NCI-H2196 treated with DMSO at 0.1 percent for 48 hours (cell line): ENCODE measurements around the gene PDE9A.
"Not testable (repeated sequence)": the region's sequence is repeated elsewhere in the genome, so short reads cannot be mapped to it uniquely, and the experiment has no call there.

Source experiments
- DNase-seq: peaks from one replicate; lab custom pipeline; 2025; ENCODE audit not compliant: unreplicated experiment; lab: John Stamatoyannopoulos, UW

Gene PDE9A

DNA sequence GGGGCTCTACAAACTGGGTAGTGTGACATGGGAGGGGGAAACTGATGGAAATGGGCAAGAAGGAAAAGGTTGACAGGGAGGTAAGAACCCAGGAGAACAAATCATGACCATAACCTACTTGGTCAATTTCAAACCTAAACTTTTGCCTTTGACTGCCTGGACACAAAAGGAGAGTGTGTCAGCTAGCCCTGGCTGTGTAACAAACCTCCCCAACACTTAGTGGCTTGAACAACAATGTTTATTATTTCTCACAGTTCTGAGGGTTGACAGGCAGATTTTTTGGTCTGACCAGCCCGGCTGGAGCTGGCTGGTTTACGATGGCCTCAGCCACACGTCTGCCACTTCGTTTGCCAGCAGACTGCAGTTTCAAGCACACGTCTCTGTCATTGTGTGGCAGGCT is 133.5 kb downstream of the PDE9A start:
- DNase-seq: no peak

DNA sequence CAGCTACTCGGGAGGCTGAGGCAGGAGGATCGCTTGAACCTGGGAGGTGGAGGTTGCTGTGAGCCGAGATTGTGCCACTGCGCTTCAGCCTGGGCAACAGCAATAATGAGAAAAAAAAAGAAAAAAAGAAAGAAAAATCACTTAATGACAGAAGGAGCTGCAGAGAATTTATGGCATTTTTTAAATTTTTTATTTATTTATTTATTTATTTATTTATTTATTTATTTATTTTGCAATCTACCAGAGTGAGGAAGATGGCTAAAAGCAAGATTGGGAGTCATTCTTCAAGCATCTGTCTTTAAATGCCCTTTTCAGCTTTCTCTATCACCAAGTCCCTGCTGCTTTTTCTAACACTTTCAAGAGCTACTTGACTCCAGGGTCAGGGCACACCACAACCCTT is 134.2 kb downstream of the PDE9A start:
- DNase-seq: no peak

DNA sequence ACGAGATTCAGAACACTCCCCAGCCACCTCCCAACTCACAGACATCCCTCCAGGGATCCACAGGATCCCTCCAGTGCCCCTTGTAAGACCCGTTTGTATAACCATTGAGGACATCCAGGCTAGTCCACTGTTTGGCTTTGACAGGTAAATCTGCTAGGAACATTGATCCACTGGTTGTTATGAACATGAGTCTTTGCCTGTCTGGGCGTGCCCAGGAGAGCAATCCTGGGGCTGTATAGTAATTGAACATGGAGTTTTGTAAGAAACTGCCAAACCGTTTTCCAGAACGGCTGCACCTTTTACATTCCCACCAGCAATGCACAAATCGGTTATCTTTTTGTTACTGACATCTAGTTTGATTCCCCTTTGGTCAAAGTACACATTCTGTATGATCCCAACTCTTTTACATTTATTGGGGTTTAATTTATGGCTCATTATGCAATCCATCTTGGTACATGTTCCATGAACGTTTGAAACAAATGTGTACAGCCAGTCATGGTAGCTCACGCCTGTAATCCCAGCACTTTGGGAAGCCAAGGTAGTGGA is 137.2 kb downstream of the PDE9A start:
- no peak for DNase-seq

DNA sequence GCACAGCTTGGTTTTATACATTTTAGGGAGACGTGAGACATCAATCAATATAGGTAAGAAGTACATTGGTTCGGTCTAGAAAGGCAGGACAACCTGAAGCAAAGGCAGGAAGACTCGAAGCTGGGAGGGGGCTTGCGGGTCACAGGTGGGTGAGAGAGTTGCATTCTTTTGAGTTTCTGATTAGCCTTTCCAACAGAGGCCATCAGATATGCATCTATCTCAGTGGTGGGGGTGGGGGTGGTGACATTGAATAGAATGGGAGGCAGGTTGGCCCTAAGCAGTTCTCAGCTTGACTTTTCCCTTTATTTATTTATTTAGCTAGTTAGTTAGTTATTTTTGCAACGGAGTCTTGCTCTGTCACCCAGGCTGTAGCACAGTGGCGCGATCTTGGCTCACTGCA is 140.4 kb downstream of the PDE9A start:
- DNase-seq: no peak

DNA sequence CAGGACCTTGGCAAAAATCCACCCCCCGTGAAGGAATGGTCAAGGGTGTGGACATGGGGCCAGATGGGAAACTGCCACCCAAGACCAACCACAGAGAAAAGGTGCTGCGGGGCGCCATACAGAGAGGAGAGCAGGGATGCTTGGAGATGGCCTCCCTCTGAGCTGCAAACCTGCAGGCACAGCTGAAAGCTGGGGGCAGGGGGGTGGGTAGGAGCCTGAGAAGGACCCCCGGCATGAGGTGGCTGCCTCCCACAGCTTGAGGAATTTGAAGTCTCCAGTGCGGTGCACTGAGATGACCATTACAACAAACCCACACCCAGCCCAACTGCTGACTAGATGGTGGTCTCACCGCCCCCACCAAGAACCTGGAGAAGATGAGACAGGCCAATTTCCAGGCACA is 141.1 kb downstream of the PDE9A start:
- DNase-seq: no peak

DNA sequence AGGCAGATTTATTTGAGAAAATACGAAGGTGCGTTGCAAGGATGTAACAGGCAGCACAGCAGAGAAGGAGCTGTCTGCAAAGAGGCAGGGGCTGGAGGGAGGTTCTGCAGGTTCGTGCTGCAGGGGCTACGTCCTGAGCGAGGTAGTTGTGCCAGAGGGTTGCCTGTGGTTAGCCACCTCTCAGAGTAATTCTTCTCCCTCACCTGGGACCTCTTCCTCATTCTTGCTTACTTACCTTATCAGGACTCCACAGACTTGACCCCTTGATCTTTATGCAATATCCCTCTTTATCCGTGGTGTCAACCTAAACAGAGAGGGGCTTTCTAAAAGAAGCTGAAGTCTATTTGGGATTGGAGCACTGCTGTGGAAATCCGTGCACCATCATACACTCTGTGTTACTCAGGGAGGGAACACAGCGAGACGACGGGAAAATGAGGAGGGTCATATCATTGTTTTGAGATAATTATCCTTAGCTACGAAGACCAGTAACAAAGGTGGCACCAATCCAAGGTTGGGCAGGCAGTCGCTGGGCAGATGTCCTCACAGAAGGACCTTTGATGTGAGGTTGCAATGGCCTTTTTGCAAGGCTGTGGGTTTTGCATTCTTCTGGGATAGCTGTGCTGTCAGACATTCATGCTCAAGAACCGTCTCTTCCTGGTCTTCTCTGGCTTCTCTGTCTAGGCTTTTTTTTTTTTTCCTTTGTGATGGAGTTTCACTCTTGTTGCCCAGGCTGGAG is 143.1 kb downstream of the PDE9A start:
- DNase-seq: no peak

DNA sequence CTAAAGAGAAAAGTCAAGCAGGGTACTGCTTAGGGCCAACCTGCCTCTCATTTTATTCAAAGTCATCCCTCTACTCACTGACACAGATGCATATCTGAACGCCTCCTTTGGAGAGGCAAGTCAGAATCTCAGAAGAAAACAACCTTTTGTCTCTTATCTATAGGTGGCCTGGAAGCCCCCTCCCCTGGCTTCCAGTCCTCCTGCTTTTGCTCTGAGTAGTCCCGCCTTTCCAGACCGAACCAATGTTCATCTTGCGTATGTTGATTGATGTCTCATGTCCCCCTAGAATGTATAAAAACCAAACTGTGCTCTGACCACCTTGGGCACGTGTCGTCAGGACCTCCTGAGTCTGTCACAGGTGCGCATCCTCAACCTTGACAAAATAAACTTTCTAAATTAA is 144.1 kb downstream of the PDE9A start:
- no peak for DNase-seq

DNA sequence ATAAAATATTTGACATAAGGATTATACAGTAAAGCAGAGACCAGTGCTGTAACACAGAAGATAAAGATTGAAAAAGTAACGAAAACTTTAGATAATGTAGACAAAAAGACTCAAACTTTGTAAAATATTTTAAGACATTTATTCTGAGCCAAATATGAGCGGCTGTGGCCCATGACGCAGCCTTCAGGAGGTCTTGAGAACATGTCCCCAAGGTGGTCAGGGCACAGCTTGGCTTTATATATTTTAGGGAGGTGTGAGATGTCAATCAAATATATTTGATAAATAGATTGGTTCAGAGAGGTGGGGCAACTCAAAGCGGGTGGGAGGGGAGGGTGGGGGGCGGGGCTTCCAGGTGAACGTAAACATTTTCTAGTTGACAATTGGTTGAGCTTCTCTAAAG is 144.7 kb downstream of the PDE9A start:
- no peak for DNase-seq

DNA sequence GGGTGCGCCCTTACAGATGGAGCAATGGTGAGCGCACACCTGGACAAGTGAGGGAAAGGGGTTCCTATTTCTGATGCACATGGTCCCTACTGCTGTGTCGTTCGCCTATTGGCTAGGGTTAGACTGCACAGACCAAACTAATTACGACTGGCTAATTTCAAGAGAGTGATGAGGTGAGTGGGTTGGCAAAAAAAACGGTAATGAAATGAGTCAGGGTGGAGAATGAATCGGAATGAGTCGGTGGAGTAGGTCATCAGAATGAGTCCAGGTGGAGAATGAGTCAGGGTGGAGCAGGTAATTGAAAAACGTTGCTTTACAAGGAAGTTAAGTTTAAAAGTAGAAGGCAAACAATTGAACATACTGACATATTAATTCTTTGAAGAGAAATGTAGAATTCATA is 146.1 kb downstream of the PDE9A start:
- DNase-seq: no peak

DNA sequence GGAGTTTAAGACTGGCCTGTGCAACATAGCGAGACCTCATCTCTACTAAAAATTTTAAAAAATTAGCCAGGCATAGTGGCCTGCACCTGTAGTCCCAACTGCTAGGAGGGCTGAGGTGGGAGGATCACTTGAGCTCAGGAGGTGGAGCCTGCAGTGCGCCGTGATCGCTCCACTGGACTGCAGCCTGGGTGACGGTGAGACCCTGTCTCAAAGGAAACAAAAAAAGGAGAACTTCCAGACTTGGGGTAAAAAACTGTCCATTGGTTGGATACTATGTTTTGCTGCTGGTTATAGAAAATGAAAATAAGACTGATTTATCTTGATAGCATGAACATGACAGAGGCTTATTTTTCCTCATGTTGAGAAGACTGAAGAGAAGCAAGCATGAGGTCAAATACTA is 146.5 kb downstream of the PDE9A start:
- no peak for DNase-seq

DNA sequence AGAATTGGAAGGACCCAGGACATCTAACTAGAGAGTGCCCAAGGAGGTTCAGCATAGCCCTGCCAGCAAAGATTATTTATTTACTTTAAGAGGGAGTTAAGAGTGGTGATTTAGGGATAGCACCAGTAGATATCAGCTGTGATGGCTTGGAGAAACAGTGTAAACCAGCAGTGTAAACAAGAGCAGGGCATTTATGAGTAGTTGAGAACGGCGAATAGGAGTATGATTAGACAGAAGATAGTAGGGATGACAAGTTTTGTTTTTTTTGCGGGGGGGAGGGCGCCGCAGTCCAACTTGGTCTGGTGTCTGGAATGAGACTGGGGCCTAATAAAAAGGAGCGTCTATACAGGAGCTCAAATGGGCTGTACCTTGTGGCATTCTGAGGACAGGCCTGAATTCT is 148.2 kb downstream of the PDE9A start:
- DNase-seq: not testable (repeated sequence)

DNA sequence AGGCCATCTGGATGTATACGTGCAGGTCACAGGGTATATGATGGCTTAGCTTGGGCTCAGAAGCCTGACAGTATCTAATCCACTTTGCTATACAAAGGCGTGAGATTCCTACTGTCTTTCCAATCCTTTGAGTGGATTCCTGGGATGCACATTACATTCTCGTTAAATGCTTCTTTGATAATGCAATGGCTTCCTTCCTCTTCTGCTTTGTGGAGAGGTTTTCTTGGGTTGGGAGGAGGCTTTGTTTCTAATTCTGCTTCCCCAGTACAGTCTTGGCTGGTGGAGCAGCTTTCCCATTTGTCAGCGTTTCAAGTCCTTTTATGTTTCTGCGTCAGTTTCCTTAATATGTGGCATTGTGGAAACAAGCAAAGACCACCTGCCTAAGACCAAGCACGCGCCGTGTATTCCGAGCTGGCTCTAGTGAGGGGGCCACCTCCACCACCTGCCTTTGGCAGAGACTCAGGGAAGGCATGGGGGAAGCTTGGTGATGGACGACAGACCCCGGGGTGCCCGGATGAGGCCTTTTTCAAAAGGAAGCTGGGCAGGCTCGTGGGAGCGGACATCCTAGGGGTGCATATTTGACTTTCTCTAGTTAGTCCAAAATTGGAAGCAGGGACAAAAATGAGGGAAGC is 153.2 kb downstream of the PDE9A start:
- DNase-seq: no peak

DNA sequence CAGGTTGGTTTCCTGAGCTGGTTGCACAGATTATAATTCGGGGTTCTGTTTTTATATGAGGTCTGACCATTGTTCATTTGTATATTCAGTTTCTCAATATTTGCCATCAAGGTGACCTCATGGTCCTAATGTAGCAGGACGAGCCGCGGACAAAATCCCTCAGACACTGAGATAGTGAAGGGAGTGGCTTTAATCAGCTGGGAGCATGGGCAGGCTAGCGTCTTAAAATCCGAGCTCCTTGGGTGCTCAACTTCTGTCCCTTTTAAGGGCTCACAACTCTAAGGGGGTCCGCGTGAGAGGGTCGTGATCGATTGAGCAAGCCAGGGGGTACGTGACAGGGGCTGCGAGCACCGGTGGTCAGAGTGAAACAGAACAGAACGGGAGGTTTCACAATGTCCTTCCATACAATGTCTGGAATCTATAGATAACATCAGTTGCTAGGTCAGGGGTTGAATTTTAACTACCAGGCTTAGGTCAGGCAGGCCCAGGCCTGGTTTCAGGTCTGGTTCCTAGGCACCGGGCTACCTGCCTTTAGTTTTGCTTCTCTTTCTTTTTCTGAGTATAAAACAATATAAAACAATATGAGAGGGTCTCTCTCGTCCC is 154.0 kb downstream of the PDE9A start:
- not testable (repeated sequence) for DNase-seq

DNA sequence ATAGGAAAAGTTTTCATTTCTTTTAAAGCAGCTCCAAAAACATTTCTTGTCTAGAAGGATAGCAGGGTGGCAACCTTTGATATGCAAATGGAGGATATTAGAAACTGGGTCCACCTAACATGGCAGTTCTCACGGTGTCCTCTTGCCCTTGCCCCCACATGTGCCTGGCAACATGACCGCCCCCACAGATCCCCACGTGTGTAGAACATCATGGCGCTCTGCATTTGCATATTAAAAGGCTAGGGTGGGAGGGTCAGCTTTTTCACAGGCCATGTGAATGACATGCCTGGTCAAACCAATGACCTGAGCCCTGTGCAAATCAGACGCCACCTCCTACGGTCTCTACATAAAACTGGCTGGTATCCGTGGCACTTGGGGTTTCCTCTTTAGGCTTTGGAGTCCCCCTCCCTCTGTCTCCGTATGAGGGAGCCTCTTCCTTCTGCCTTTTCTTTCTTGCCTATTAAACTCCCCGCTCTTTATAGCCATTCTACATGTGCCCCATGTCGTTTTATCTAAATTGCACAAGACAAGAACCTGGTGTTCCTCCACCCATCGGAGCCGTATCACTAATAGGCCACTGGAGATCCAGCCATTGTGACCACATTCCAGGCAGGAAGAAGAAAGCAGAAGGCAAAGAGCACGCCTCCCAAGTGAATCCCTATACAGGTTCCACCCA is 154.7 kb downstream of the PDE9A start:
- no peak for DNase-seq

DNA sequence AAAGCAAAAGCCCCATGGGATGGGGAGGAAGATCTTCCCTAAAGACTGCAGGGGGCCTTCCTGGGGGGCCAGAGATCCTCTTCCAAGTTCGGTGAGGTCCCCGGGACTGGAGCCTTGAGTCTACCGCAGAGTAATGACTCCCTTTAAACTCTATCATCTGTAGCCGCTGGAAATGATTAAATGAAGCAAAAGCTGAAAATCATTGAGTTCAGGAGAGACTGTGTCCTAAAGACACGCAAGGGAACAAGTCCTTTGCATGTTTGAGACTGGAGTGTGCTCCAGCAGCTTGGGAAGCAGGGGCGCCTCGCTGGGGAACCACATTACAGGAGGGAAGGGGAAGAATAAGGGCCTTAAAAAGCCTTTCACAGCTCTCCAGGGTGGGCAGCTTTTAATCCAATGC is 155.8 kb downstream of the PDE9A start:
- no peak for DNase-seq

DNA sequence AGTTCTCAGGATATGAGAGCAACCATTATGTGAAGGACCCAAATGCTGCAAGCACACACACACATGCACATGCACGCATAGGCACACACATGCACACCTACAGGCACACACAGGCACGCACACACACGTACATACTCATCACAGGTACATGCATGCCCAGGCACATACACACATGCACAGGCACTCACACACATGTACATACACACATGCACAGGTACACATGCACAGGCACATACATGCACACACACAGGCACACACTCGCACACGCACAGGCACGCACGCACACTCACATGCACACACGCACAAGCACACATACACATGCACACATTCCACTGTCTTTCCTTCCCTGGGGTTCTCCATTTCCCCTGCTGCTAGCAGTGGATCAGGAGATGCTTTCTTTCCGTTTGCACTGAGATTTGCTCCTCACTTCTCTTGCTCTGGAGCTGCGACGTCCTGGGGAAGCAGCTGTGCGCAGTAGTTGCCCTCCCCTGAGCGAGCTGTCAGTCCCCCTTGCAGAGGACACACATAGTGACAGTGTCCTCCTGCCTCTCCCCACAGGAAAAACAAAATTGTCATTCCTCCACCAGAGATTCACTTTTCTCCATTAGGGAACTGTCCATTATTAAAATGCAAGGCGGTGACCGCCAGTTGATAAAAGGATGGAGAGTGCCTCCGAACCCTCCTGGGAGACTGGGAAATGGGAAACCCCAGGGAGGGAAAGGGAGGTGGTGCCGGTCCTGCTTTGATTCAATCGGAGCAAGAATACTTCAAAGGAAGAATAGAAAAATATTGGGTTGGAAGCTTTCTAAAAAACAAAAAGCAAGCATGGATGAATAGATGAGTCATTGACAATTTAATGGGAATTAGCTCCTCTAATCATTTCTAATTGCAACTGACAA is 156.4 kb downstream of the PDE9A start:
- DNase-seq: no peak

DNA sequence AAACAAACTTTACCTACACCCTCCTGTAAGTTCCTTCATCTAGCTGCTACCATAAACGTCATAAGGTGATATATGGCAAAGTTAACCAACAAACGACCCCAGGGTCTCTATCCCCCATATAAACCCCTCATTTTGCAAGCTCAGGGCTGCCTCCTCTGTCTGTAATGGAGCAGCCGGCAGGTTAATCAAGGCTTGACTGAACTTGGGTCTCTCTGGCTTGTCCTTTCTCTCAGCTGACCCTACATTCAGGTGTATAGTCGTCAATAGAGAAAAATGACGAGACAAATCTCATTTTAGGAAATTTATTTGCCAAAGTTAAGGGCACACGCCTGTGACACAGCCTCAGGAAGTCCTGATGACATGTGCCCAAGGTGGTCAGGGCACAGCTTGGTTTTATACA is 158.5 kb downstream of the PDE9A start:
- DNase-seq: no peak

DNA sequence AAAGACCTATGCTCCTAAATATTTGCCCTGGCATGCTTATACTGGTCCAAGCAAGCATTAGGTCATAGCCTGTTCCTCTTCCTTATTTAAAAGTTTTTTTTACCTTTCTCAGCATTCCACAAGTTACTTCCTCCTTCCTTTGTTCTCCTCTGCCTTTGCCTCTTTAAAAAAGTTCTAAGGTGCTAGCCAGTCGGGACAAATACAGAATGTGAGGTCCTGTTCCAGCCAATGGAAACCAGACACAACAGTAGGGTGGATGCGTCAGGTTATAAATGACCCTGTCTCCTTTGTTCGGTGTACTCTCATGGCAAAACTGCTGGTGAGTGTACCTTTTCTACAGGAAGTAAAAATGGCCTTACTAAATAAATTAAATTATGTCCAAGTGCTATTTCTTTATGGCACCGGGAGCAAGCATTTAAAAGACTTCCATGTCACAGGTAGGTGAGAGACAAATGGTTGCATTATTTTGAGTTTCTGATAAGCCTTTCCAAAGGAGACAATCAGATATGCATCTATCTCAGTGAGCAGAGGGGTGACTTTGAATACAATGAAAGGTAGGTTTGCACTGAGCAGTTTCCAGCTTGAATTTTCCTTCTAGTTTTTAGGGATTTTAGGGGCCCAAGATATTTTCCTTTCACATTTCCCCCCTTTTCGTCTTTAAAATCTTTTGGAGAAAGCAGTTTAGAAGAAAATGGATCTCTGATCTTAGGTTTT is 159.3 kb downstream of the PDE9A start:
- not testable (repeated sequence) for DNase-seq

DNA sequence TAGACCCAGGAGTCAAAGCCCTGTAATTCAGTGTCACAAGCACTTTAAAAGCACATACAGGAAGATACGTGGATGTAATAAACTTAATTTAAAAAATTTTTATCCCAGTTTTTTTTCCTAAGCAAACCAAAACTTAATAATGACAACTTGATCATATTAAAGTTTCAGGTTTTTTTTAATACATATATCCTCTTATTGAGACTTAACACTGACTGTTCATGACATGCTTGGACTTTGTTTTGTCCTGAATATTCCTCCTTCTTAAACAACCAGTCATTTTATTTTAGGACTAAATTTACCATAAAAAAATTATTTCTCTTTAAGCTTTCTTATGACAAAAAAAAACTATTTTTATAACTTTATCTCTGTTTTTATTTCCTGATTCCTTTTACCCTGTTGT is 161.8 kb downstream of the PDE9A start:
- no peak for DNase-seq

DNA sequence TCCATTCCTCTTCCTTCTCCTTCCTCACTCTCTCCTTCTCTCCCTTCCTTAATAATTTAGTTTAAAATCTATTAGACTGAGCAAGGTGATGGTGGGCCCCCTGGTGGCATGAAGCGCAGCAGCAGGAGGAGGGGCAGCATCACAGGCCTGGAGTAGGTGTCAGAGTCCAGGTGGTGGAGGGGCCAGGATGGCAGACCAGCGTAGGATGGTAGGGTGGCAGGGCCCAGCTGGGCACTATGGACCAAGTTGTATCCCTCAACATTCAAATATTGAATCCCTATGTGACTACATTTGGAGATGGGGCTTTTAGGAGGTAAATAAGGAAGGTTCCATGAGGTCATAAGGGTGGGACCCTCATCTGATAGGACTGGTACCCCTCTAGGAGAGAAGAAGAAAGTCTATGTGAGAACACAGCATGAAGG is 164.9 kb downstream of the PDE9A start:
- DNase-seq: no peak
